Measurements from ENCODE around the gene HCRT.
A peak's percentile ranks its signal among the peaks of the same experiment; 100 is the strongest.
"Not testable (repeated sequence)": the region's sequence is repeated elsewhere in the genome, so short reads cannot be mapped to it uniquely, and the experiment has no call there.

HCRT gene

GRCh38 chr17:42155614-42156045, 29.6 kb downstream of the HCRT start:
- no peak for TF ChIP-seq CTCF (conservative IDR thresholded peaks at IDR 0.05; ENCODE audit: low read depth, low read length)
- peak; percentile 23 for DNase-seq (ENCODE audit: low read depth)
- H3K4me3 ChIP-seq (ENCODE audit: low read depth, low read length): peak overlapping the region; percentile 61

GRCh38 chr17:42153919-42154742, 31.1 kb downstream of the HCRT start:
- peak; percentile 46 for DNase-seq (ENCODE audit: low read depth)
- no peak for TF ChIP-seq CTCF (conservative IDR thresholded peaks at IDR 0.05; ENCODE audit: low read depth, low read length)
- peak overlapping the region; percentile 99 for H3K4me3 ChIP-seq (ENCODE audit: low read depth, low read length)

- H3K4me3 ChIP-seq (ENCODE audit: low read depth, low read length): no peak overlapping the region
- no peak for DNase-seq (ENCODE audit: low read depth)
- no peak for TF ChIP-seq CTCF (conservative IDR thresholded peaks at IDR 0.05; ENCODE audit: low read depth, low read length)
Observed at GRCh38 chr17:42146911-42147607, 38.2 kb downstream of the HCRT start.

GRCh38 chr17:42143138-42143537, 42.1 kb downstream of the HCRT start:
- not testable (repeated sequence) for DNase-seq (ENCODE audit: low read depth); H3K4me3 ChIP-seq (ENCODE audit: low read depth, low read length)

- DNase-seq (ENCODE audit: low read depth): peak; percentile 51
- H3K4me3 ChIP-seq (ENCODE audit: low read depth, low read length): no peak overlapping the region
- no peak for TF ChIP-seq CTCF (conservative IDR thresholded peaks at IDR 0.05; ENCODE audit: low read depth, low read length)
Observed at GRCh38 chr17:42142371-42142896, 42.8 kb downstream of the HCRT start.

- no peak for TF ChIP-seq CTCF (conservative IDR thresholded peaks at IDR 0.05; ENCODE audit: low read depth, low read length)
- no peak for DNase-seq (ENCODE audit: low read depth)
- H3K4me3 ChIP-seq (ENCODE audit: low read depth, low read length): no peak overlapping the region
Observed at GRCh38 chr17:42141382-42141781, 43.9 kb downstream of the HCRT start.

- H3K4me3 ChIP-seq (ENCODE audit: low read depth, low read length); DNase-seq (ENCODE audit: low read depth): not testable (repeated sequence)
Observed at GRCh38 chr17:42140690-42141089, 44.6 kb downstream of the HCRT start.
